Kidney capillary endothelial cell (primary cell): ENCODE data around the gene TARS2.

Experiments
- DNase-seq: peaks from one replicate; pipeline ENCODE4 v3.0.0-alpha.2; 2018; ENCODE audit warnings: low spot score

Gene TARS2

DNA sequence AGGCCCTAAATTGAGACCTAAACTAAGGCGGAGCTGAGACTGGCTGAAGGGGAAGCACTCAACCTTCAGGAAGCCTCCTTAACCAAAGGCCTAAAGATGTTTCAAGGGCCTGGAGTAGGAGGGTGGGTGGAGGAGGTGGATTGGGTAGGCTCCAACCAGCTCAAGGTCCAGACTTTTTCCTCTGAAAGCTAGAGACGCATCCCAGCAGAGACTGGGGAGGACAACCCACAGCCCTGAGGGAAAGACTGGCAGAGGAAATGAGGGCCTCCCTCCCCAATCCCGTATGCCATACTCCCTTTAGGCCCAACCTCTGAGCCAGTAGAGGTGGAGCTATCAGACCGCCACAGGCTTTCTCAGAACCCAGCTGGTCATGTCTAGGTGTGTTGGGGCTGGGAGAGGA, 21.8 kb downstream of the TARS2 start:
- no peak for DNase-seq

DNA sequence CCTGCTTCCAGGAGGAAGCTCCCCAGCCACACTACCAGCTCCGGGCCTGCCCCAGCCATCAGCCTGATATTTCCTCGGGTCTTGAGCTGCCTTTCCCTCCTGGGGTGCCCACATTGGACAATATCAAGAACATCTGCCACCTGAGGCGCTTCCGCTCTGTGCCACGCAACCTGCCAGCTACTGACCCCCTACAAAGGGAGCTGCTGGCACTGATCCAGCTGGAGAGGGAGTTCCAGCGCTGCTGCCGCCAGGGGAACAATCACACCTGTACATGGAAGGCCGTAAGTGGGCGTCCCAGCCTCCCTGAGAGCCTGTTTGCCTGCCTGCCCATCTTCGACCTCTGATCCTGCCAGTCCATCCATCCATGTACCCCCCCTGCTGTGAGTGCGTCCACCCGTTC, 24.3 kb downstream of the TARS2 start:
- no peak for DNase-seq

DNA sequence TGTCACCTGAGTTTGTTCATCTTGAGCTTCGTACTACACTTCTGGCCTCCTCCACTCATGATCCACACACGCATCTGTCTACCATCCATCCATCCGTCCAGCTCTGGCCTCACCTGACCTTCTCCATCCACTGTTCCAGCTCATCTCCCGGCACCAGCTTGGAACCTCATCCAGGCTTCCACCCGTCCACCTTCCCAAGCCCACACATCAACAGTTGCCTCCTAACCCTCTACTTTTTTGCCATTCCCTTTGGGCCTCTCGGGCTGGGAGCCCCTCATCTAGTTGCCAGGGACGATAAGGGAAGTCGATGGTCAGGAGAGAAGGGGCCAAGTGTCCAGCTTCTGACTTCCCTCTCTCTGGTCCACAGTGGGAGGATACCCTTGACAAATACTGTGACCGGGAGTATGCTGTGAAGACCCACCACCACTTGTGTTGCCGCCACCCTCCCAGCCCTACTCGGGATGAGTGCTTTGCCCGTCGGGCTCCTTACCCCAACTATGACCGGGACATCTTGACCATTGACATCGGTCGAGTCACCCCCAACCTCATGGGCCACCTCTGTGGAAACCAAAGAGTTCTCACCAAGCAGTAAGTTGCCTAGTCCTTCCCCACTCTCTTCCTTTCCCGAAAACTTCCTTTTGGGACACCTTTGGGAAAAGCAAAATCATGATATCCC, 24.9 kb downstream of the TARS2 start:
- no peak for DNase-seq

DNA sequence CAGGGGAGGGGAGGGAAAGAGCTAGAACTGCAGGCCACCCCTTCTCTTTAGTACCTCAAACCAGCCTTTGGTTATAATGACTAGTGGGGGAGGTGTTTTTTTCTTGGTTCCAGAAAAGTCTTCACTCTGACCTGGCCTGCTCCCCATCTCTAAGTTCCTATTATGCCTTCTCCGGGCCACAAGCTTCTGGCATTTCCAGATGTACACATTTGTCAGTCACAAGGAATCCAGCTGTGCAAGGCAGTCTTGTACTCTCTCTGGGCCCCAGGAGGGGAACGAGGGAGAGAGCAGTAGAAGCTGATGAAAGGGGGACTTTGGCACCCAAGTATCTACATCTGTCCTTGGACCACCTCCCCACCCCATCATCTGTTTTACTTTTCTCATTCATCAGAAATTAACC, 25.6 kb downstream of the TARS2 start:
- no peak for DNase-seq

DNA sequence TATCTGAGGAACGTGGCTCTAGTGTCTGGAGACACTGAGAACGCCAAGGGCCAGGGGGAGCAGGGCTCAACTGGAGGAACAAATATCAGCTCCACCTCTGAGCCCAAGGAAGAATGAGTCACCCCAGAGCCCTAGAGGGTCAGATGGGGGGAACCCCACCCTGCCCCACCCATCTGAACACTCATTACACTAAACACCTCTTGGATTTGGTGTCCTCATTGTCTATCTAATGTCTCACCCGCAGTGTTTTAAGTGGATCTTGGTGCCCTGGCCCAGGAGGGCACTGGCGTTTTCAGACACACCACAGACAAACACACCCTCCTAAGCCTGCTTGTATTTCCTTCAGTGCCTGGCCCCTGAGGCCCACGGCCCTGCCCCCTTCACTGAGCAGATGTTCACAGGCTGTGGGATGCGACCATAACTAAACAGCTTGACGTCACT, 26.2 kb downstream of the TARS2 start:
- no peak for DNase-seq

DNA sequence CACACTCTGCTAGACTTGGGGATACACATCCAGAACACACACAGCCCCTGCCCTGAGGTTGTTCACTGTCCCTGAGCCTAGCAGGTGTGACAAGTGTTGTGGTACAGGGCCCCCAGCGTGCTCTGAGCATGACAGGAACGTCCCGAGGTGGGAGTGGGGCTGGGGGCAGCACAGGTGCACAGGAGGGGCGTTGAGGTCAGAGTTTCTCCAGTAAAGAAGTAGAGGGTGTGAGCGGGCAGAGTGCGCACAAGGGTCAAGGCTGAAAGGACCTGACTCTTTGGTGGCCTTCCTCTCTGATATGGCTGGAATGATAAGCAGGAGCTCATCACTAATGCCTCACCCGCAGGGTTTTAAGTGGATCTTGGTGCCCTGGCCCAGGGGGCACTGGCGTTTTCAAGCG, 27.0 kb downstream of the TARS2 start:
- DNase-seq, result no peak

DNA sequence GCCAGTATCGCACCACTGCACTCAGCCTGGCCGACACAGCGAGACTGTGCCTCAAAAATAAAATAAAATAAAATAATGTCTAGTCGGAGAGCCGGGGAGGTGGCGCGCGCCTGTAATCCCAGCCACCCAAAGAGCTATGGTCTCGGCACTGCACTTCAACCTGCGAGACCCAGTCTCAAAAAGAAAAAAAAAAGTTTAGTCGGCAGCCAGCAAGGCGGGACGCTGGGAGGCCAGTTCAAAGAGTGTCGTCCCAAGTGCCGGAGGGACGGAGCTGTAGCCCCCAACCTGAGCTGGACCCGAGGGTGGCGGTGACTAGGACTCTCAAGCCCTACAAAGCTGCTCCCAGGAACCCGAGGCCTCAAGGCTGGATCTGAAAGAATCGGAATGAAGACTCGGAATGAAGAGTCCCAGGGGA, 27.7 kb downstream of the TARS2 start:
- no peak for DNase-seq

DNA sequence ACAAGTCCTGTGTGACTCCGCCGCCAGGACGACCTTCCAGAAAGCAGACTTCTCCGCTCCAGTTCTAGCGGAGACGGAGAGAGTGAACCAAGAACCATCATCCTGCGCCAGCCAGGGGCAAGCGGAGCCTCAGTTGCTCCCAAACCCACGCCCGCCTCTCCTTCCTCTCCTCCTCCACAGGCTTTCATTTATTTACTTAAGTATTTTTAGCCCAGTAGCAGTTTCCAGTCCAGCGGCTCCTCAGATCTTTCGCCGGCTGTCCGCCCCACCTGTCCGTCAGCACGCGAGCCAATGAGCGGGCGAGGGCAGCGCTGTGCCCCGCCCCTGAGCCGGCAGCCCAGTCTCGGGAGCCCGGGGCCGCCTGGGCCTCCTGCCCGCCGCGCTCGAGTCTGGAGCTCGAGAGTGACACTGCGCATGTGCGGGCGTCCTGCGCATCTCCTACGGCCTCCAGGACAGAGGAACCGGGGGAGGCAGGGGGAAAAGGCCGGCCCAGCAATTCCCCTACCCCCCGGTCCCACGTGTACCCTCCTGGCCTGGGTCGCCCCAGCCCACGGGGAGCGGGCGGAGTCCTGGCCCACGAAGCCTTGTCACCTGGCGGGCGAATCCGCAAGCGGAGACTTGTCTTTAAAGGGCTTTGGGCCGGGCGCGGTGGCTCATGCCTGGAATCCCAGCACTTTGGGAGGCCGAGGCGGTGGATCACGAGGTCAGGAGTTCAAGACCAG, 28.3 kb downstream of the TARS2 start, which contains the start of gene FALEC:
Gene FALEC, plus strand, starts transcription at position 425 of the 722 bp plus-strand sequence.
- DNase-seq, result peak; percentile 93

DNA sequence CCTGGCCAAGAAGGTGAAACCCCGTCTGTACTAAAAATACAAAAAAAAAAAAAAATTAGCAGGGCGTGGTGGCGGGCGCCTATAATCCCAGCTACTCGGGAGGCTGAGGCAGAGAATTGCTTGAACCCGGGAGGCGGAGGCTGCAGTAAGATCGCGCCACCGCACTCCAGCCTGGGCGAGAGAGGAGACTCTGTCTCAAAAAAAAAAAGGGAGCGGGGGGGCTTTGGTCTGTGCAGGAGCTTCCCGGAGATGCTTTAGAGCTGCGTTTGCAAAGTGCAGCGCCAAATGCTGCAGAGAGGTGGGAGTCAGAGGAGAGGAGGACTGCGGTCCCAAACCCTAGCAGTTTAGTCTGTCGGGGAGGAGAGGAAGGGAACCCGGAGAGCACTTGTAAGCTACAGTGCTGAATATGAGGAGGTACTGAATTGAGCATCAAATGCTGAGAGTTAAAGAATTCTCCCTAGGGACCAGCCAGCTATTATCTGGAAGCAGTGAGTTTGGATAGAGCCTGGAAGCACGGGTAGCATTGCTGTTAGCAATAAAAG, 28.9 kb downstream of the TARS2 start:
- no peak for DNase-seq

DNA sequence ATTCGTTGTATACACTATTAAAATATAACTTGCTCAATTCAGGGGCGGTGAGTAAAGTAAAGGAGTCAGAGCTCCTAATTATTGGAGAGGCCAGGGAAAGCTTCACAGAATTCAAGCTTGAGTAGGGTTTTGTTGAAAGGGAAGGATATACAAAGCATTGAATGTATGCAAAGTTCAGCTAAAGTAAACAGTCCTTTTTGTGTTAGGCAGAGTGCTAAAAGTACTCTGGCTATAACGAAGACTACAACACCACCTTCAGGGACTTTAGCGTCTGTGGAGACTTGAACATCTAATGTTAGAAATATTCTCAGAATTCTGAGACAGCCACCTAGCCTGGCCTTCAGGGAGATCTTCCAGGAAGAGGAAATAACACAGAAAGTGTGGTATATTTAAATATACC, 29.4 kb downstream of the TARS2 start:
- no peak for DNase-seq

DNA sequence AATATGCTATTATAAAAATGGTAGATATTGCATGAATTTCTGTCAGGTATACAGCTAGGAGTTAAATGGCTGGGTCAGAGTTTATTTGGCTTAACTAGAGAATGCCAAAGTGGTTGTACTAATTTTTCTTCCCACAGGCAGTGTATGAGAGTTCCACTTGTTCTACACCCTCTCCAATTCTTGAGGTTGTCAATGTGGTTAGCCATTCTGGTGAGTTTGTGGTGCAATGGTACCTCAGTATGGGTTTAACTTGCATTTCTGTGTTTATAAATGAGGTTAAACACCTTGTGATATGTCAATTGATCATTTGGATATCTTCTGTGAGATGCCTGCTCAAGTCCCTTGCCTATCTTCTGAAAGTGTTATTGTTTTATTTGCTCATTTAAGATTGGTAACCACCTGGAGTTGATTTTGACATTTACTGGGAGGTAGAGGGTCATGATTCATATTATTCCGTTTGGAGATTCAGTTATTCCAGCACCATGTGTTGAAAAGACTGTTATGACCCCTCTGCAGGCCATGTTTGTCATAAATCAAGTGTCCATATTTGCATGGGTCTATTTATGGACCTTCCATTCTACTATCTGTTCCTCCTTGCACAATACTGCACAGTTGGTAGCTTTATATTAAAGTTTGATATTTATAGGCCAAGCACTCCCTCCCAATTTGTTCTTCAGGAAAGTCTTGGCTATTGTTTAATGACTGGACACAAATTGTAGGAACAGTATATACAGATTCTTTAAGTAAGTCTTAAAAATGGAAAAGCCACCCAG, 34.2 kb downstream of the TARS2 start:
- DNase-seq, result no peak

DNA sequence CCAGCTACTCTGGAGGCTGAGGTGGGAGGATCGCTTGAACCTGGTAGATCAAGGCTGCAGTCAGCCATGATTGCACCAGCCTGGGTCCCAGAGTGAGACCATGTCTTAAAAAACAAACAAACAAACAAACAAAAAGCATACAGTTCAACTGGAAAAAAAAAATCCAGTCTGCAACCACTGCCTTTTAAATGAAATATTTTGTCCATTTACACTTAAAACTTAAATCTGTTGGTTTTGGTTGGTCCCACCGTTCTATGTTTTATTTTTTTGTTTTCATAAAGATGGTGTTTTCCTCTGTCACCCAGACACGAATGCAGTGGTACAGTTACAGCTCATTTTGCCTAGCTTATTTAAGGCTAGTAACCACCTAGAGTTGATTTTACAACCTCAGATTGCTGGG, 38.1 kb downstream of the TARS2 start:
- no peak for DNase-seq

DNA sequence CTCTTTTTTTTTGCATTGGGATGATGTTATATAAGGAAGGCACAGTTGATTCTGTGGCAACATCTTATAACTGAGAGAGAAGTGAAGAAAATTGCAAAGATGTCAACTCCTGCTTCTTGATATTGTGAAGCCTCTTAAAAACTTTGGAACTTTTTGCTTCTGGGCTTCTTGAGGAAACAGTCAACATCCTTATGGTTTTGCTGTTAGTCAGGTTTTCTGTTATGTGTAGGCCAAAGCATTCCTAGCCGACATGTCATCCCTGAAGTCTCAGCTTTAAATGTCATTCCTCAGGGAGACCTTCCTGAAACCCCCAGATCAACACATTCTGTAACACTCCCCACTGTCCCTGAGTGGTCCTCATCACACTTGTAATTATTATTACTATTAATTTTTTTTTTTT, 41.0 kb downstream of the TARS2 start:
- DNase-seq, result no peak

DNA sequence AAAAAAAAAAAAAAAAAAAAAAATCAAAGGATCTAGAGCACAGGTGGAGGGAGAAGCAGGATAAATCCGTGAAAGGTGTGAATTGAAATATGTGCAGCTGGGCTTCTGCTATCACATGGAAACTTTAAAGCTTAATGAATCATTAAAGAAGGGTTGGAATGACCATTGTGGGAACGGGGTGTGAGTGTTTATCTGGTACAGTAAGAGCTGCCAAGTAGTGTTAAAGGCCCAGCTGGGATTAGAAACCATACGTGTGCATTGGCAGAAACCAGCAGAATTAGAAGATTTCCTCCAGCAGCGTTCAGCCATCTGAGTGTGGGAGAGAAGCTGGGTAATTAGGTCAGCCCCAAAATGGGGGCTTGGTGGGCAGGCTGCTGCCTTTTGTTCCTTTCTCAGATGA, 41.8 kb downstream of the TARS2 start:
- no peak for DNase-seq

DNA sequence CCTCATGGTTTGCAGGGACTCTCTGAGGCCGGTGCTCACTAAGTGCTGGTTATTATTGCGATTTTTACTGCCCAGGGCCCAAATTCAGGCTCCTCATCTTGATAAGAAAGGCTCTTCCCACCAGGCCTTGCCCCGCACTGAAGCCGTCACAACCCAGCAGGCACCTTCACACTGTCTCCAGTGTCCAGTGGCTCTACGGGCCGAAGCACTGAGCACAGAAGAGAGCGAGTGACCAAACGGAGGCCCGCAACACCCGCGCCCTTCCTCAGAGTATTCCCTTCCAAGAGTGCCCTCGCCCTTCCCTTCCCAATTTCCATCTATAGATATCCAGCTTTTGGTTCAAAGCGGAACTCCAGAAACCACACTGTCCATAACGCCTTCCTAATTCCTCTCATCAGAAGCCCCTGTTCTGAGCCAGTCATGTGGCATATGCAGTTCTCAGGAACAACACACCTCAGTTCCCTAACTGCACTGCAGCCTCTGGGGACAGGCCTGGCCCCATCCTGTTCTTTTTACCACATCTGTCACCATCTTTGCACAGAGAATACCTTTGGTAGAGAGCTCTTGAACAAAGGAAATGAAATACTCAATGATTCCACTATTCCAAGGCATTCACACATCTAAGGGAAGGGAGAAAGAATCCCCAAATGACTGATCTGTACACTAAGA, 43.4 kb downstream of the TARS2 start:
- no peak for DNase-seq

DNA sequence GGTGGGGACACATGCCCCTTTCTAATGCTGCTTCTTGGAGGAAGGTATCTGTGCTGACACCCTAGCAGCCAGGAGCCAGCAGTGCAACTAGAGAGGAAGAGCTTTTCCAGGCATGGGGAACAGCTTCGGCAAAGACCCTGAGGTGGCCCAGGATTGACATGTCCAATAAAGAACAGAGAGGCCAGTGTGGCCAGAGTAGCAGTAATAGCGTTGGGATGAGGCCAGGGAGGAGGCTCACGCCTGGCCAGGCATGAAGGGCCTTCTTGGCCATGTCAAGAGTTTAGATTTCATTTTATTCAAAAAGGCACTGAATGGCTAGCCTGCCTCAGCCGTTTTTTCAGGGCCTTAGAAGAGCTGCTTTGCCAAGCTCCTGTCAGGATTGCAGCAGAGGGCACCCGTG, 45.6 kb downstream of the TARS2 start:
- no peak for DNase-seq

DNA sequence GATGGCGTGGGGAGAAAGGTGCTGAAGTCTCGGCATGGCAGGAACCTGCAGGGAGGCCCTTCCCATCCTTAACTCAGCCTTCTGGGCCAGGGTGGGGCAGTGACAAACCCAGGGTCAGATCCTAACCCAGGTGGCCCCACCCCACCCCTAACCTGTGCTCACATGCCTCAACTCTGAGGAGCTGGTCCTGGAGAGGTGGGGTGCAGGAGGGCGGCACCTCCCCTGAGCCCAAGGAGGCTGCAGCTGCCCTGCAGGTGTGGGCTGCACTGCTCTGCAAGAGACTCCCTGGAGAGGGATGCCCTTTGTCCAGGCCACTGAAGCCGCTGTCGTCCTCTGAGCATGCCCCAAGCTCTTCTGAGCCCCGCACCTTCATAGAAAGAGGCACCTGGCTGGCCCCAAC, 46.8 kb downstream of the TARS2 start:
- no peak for DNase-seq

DNA sequence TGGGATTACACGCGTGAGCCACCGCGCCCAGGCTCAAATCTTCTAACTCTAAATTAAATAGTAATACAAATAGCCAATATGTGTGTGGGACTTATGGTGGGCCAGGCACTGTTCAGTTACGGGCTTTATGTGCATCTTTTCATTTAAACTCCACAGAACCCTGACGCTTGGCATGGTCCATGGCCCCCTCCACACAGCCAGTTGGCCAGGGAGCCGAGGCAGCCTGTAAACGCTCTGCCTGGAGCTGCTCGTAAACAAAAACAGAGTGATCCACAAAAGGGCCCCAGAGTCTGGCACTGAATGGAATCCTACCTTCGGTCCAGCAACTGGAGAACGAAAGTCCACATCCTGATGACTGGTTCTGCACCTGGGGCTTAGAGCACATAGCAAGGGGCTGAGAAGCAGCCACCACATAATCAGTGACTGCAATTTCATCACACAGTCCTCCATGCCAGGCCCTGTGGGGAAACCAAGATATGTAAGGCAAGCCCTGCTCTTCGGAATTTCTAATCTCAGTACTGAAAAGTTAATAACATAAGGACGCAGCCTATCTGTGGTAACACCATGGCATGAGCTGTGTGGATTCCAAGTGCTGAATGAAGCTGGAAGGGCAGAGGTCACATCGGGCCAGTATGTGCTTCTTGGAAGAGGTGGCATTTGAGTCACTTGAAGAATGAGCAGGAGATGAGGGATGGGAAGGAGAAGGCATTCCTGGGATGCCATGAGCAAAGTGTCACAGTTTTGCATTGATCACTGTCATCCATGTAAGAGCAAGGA, 48.5 kb downstream of the TARS2 start:
- DNase-seq, result no peak

DNA sequence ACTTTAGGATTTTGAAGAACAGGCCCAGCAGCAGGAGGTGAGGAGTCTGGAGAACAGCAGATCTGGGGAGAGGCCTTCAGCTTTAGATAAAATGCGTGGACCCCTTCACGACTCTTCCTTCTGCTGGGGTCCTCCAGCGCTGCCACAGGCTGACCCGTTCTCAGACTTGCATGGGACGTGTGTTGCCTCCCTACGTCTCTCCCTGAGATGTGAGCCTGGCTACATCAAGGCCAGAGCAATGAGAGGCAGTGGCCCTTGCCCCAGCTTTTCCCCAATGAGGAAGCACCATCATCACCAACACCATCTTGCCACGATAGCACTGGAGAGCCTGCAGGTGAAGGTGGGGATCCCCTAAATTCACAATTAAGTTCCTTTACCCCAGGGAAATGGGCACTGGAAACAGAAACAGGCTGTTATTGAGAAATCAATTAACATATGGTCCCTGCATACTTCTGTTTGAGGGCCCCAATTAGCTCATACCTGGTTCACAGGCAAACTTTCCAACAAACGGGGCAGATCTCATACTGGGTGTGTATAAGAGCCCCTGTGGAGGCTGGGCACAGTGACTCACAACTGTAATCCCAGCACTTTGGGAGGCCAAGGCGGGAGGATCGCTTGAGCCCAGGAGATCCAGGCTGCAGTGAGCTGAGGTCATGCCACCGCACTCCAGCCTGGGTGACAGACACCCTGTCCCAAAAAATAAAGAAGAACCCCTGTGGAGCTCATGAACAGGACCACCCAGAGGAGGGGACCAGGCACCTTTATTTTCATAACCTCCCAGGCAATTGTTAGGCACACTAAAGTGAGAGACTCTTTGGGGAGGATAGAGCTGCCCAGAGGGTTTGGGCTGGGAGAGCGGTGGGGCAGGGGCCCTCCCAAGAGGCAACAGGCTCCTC, 49.9 kb downstream of the TARS2 start:
- no peak for DNase-seq
